Liver (tissue), 9 donors: ENCODE measurements around the gene TLE4. TPM values are rescaled to one million over a fixed set of nuclear protein-coding genes. Genes with fewer than 3 reads are reported as not detected.

Experiments
- DNase-seq: peaks from one replicate; pipeline ENCODE4 v3.0.0-alpha.2; 2017; ENCODE audit warnings: low spot score
- H3K27ac ChIP-seq, 2 donors: one replicate each; pipeline ENCODE4 v1.7.0; 2013; ENCODE audit warnings: inconsistent platforms in 2 of 2, low read length in 2 of 2, control low read depth in 1 of 2, low read depth in 1 of 2, mild to moderate bottlenecking in 1 of 2
- H3K27me3 ChIP-seq, 4 donors: one replicate each; pipeline versions ENCODE4 v1.6.1 to v1.7.0; 2013; ENCODE audit warnings: low read length in 3 of 4, inconsistent platforms in 1 of 4, mild to moderate bottlenecking in 1 of 4, moderate library complexity in 1 of 4; ENCODE audit not compliant: control insufficient read depth in 4 of 4, insufficient read depth in 4 of 4
- H3K36me3 ChIP-seq, 4 donors: one replicate each; pipeline versions ENCODE4 v1.6.1 to v1.7.0; 2013; ENCODE audit warnings: low read length in 3 of 4, mild to moderate bottlenecking in 3 of 4, low read depth in 1 of 4, moderate library complexity in 1 of 4; ENCODE audit not compliant: control insufficient read depth in 4 of 4, insufficient read depth in 3 of 4
- H3K4me1 ChIP-seq, 4 donors: one replicate each; pipeline versions ENCODE4 v1.6.1 to v1.7.0; 2013; ENCODE audit warnings: low read length in 3 of 4, mild to moderate bottlenecking in 3 of 4, moderate library complexity in 1 of 4; ENCODE audit not compliant: control insufficient read depth in 4 of 4, insufficient read depth in 4 of 4
- H3K4me3 ChIP-seq, 3 donors: one replicate each; pipeline versions ENCODE4 v1.6.1 to v1.7.0; 2013; ENCODE audit warnings: low read length in 3 of 3, control low read depth in 1 of 3, low read depth in 1 of 3, mild to moderate bottlenecking in 1 of 3
- H3K9ac ChIP-seq, 2 donors: one replicate each; pipeline ENCODE4 v1.7.0; 2013; ENCODE audit warnings: low read length in 2 of 2, mild to moderate bottlenecking in 2 of 2, moderate library complexity in 2 of 2, control low read depth in 1 of 2, low read depth in 1 of 2
- H3K9me3 ChIP-seq, 4 donors: one replicate each; pipeline versions ENCODE4 v1.6.1 to v1.7.0; 2013; ENCODE audit warnings: low read length in 3 of 4; ENCODE audit not compliant: control insufficient read depth in 4 of 4
- ATF3 ChIP-seq: IDR thresholded peaks from 2 replicates; pipeline ENCODE4 v1.6.1; 2016; ENCODE audit warnings: antibody characterized with exemption
- EGR1 ChIP-seq, 2 donors: IDR thresholded peaks; 2 replicates each; pipeline ENCODE4 v1.6.1; 2016 to 2018; ENCODE audit warnings: antibody characterized with exemption in 2 of 2, low read depth in 2 of 2
- FOXA1 ChIP-seq: IDR thresholded peaks from 2 replicates; pipeline ENCODE4 v1.6.1; 2016; ENCODE audit warnings: antibody characterized with exemption
- FOXA2 ChIP-seq: IDR thresholded peaks from 2 replicates; pipeline ENCODE4 v1.6.1; 2016; ENCODE audit warnings: antibody characterized with exemption
- GABPA ChIP-seq, 2 donors: IDR thresholded peaks in 1 of 2; conservative IDR thresholded peaks in 1 of 2; 2 replicates each; pipeline ENCODE4 v1.6.1; 2016; ENCODE audit warnings: antibody characterized with exemption in 2 of 2, mild to moderate bottlenecking in 1 of 2, moderate library complexity in 1 of 2
- HNF4G ChIP-seq: IDR thresholded peaks from 2 replicates; pipeline ENCODE4 v1.6.1; 2016; ENCODE audit warnings: antibody characterized with exemption
- JUND ChIP-seq, 2 donors: IDR thresholded peaks; 2 replicates each; pipeline ENCODE4 v1.6.1; 2016; ENCODE audit warnings: antibody characterized with exemption in 2 of 2
- MAX ChIP-seq: IDR thresholded peaks from 2 replicates; pipeline ENCODE4 v1.6.1; 2016; ENCODE audit warnings: antibody characterized with exemption
- NR2F2 ChIP-seq: IDR thresholded peaks from 2 replicates; pipeline ENCODE4 v1.6.1; 2016; ENCODE audit warnings: antibody characterized with exemption
- RAD21 ChIP-seq, 2 donors: IDR thresholded peaks; 2 replicates each; pipeline ENCODE4 v1.6.1; 2016; ENCODE audit warnings: antibody characterized with exemption in 2 of 2, mild to moderate bottlenecking in 2 of 2
- REST ChIP-seq: IDR thresholded peaks from 2 replicates; pipeline ENCODE4 v1.6.1; 2016; ENCODE audit warnings: antibody characterized with exemption, mild to moderate bottlenecking
- RXRA ChIP-seq, 2 donors: IDR thresholded peaks; 2 replicates each; pipeline ENCODE4 v1.6.1; 2017 to 2018; ENCODE audit warnings: antibody characterized with exemption in 2 of 2, mild to moderate bottlenecking in 1 of 2
- TAF1 ChIP-seq: conservative IDR thresholded peaks from 2 replicates; pipeline ENCODE4 v1.6.1; 2016; ENCODE audit warnings: antibody characterized with exemption, mild to moderate bottlenecking
- ZBTB33 ChIP-seq: IDR thresholded peaks from 2 replicates; pipeline ENCODE4 v1.6.1; 2016; ENCODE audit warnings: antibody characterized with exemption
- WGBS: extraction: QIAGEN DNeasy Blood & Tissue Kit; methylation state at CpG from one replicate; pipeline ENCODE4 v1.1.7; 2013; 5-methylcytosine and 5-hydroxymethylcytosine counted together
- polyA plus RNA-seq, 2 donors: library from polyadenylated mRNA; stranded (reverse) in 1 of 2; unstranded in 1 of 2; fragments of 200-250 nt in 1 of 2; fragments of >200 nt in 1 of 2; fragmentation: Nextera tagmentation in 1 of 2; extraction: Ambion mirVana in 1 of 2; gene quantifications; one replicate each; pipeline versions ENCODE4 v1.2.1 to v1.2.3, GENCODE V29; 2013 to 2015
- total RNA-seq, 2 donors: library from RNA; depleted of rRNA; stranded (reverse); fragments of >200 nt; gene quantifications; one replicate each; pipeline ENCODE4 v1.2.3, GENCODE V29; 2014
- donor health status: healthy.
- donor health status: healthy.
- donor health status: healthy.
- donor health status: healthy.
- donor health status: healthy.

TLE4 gene
- total and polyA plus RNA-seq, 4 donors: 2.5 to 6.6 (median 4.7) TPM

GRCh38 chr9:79583952-79584654 lies 12.3 kb downstream of the TLE4 start:
- Histone ChIP-seq H3K9me3 (no peaks in the 10 kb centered on the region), H3K9ac (no peak overlapping the region), H3K4me3 (no peak overlapping the region), H3K36me3 (no peaks in the 10 kb centered on the region), H3K27me3 (no peaks in the 10 kb centered on the region), H3K27ac (peak overlapping the region in 1 of 2 donors; percentile 14), H3K4me1 (peaks cover 0 to 3% (median under 1%) of the 10 kb centered on the region in 4 donors)
- DNase-seq: peak; percentile 41
- TF ChIP-seq HNF4G (no peak), RAD21 (IDR thresholded peaks at IDR 0.05) (peak in 1 of 2 donors; percentile 14)
- 73% methylated on average over 10 of the region's 10 CpGs for WGBS

- H3K4me1 ChIP-seq: peaks cover 0 to 3% (median under 1%) of the 10 kb centered on the region in 4 donors
- H3K9ac ChIP-seq: no peak overlapping the region
- peak overlapping the region in 1 of 2 donors; percentile 14 for H3K27ac ChIP-seq
Observed at GRCh38 chr9:79584655-79584982, 12.9 kb downstream of the TLE4 start.

More at GRCh38 chr9:79584655-79584982, 12.9 kb downstream of the TLE4 start:
- no peak overlapping the region for H3K4me3 ChIP-seq
- no peak for DNase-seq
- no peaks in the 10 kb centered on the region for H3K27me3 ChIP-seq
- no peaks in the 10 kb centered on the region for H3K9me3 ChIP-seq
- TF ChIP-seq FOXA2: no peak
- TF ChIP-seq REST: no peak
- no peak for TF ChIP-seq JUND (IDR thresholded peaks at IDR 0.05)
- TF ChIP-seq RAD21 (IDR thresholded peaks at IDR 0.05): no peak
- no peak for TF ChIP-seq ZBTB33
- no peak for TF ChIP-seq EGR1 (IDR thresholded peaks at IDR 0.05; ENCODE audit: low read depth in 2 of 2)
- TF ChIP-seq FOXA1: no peak
- no peak for TF ChIP-seq MAX
- TF ChIP-seq RXRA (IDR thresholded peaks at IDR 0.05): no peak
- TF ChIP-seq GABPA (IDR thresholded peaks at IDR 0.05 in 1 of 2, conservative IDR thresholded peaks at IDR 0.05 in 1 of 2): no peak
- TF ChIP-seq TAF1: no peak
- TF ChIP-seq ATF3: no peak
- no peak for TF ChIP-seq NR2F2
- H3K36me3 ChIP-seq: no peaks in the 10 kb centered on the region
- WGBS: 82% methylated on average over 2 of the region's 2 CpGs
